PFSK-1 (cell line): ENCODE measurements around the gene TAS2R8.

Experiments
- FOXP2 ChIP-seq: optimal IDR thresholded peaks from 2 replicates; pipeline ENCODE3; 2011; ENCODE audit warnings: borderline replicate concordance, control low read depth, inconsistent platforms; ENCODE audit not compliant: insufficient read depth; ENCODE audit errors: extremely low read length, extremely low read depth
- POLR2AphosphoS5 ChIP-seq: IDR thresholded peaks from 2 replicates; pipeline ENCODE4 v1.6.1; 2012; ENCODE audit warnings: low read depth, mild to moderate bottlenecking, control low read depth, low read length, moderate library complexity
- TAF1 ChIP-seq: IDR thresholded peaks from 2 replicates; pipeline ENCODE4 v1.6.1; 2012; ENCODE audit warnings: low read length, control low read depth, borderline replicate concordance; ENCODE audit not compliant: insufficient read depth

GRCh38 chr12:10802587-10802986 lies 4.5 kb downstream of the TAS2R8 start, which contains the start of gene TAS2R7:
- TF ChIP-seq POLR2AphosphoS5 (no peak), TAF1 (no peak), FOXP2 (no peak)
